ENCODE data around the gene CXXC4.

Gene CXXC4

DNA sequence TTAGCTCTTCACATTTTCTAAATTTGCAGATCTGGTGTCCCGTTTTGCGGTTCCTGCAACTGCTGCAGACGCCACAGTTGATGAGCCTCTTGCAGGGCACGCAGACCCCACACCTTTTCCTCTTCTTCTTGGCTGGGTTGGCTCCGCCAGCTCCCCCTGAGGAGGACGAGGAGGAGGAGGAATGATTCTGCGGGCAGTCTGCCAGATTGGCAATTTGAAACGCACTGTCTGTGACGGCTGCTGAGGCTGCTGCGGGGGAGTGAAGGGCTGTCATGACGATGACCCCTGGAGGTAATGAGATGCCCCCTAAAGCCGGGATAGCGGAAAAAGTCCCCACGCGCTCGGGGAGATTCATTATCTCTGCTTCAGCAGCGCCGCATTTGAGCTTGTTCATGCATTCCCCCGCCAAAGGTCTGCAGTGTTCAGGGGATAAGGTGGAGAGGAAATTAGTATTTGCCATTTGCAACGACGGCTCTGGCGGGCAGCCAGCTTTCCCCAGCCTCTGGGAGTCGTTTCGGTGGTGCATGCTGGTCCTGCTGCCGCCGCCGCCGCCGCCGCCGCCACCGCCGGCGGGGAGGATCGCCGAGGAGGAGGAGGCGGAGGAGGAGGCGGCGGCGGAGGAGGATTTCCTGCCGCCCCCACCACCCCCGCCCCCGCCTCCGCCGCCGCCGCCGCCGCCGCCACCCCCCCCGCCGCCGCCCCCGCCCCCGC, 3.8 kb downstream of the CXXC4 start:
- peak overlapping the region; percentile 43 for H3K4me3 ChIP-seq (ENCODE audit: control insufficient read depth, low read depth, low read length)
- TF ChIP-seq CTCF (IDR thresholded peaks at IDR 0.05; ENCODE audit: control insufficient read depth, insufficient read depth, low read depth, low read length, missing control alignments): no peak
- DNase-seq (ENCODE audit: low read depth): no peak

GRCh38 chr4:104490096-104490769, 4.5 kb downstream of the CXXC4 start:
- DNase-seq (ENCODE audit: low read depth): no peak

GRCh38 chr4:104489731-104490095, 5.0 kb downstream of the CXXC4 start:
- no peak overlapping the region for H3K4me3 ChIP-seq (ENCODE audit: control insufficient read depth, low read depth, low read length)
- TF ChIP-seq CTCF (IDR thresholded peaks at IDR 0.05; ENCODE audit: control insufficient read depth, insufficient read depth, low read depth, low read length, missing control alignments): no peak
- no peak for DNase-seq (ENCODE audit: low read depth)

More at GRCh38 chr4:104490096-104490769, 4.5 kb downstream of the CXXC4 start:
- no peak overlapping the region; the same call in 1 of the 2 replicates for H3K4me3 ChIP-seq (ENCODE audit: control insufficient read depth, low read depth, low read length)
- TF ChIP-seq CTCF (IDR thresholded peaks at IDR 0.05; ENCODE audit: control insufficient read depth, insufficient read depth, low read depth, low read length, missing control alignments): no peak

DNA sequence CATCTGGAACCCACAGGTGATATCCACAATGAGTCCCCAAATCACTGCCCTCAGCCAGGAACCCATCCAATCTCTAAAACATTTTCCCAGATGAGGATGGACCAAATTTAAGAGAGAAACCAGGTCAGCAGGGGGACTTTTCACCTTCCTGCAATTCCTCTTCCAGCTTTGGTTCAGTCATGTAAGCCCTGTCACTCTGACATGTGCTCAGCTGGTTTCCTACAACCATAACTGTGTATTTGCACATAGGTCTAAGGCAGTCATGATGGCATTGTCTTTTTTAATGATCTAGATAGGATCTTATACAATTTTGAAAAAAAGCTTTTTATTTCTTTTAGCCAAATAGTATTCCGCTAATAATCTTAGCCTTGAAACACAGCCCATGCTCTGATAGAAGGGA, 6.5 kb downstream of the CXXC4 start:
- H3K4me3 ChIP-seq (ENCODE audit: control insufficient read depth, low read depth, low read length): no peak overlapping the region
- TF ChIP-seq CTCF (IDR thresholded peaks at IDR 0.05; ENCODE audit: control insufficient read depth, insufficient read depth, low read depth, low read length, missing control alignments): no peak
- DNase-seq (ENCODE audit: low read depth): no peak

DNA sequence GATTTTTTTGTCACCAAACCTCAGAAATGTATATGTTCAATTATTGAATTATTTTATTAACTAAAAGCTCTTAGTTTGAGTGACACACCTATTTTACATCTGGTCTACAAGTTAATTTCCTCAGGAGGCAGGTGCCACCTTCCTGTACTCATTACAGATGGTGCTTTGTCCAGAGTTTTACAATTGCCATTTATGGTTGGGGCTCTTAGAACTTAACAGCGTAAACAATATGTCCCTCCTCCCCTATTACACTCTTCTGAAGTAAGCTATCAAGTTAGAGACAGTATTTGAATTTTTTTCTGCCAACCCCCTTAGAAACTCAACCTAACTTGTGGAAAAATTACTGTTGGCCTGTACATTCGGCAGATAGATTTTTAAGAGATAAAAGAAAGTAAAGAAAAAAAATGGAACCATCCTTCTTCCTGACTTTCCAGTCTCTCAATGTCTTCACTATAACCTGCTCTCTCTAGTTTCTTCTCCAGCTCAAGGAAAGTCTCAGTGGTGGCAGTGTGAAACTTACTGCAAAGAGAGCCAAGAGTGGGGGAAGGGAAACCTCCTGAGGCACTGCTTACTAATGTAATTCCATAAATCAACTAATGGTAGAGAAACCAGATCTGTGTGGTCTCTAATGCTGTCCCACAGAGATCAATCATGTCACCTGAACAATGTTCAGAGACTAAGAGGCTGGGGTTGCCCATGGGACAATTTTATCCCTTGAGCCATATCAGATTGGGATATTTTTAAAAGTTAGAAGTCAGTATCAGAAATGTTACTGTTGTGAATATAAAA, 7.8 kb downstream of the CXXC4 start:
- TF ChIP-seq CTCF (IDR thresholded peaks at IDR 0.05; ENCODE audit: control insufficient read depth, insufficient read depth, low read depth, low read length, missing control alignments): no peak
- DNase-seq (ENCODE audit: low read depth): no peak
- H3K4me3 ChIP-seq (ENCODE audit: control insufficient read depth, low read depth, low read length): no peak overlapping the region

DNA sequence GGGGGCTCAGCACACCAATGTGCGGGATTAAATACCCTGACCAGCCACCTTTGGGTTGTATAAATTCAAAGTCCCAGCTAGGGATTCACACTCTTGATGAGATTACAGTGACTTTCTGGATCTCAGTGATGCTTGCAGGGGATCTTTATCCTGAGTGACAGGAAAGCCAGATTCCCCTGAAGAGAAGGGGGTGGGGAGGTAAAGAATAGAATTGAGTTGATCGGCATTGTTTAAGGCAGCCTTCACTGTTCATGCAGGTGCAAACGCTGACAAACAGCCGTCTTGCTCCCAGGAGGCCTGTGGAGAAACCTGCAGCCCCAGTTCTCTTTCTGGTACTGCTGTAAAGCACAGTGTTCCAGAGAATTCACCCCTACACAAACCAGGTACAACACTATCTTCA, 19.0 kb downstream of the CXXC4 start:
- no peak for TF ChIP-seq CTCF (IDR thresholded peaks at IDR 0.05; ENCODE audit: control insufficient read depth, insufficient read depth, low read depth, low read length, missing control alignments)
- H3K4me3 ChIP-seq (ENCODE audit: control insufficient read depth, low read depth, low read length): no peak overlapping the region
- DNase-seq (ENCODE audit: low read depth): no peak
